HG02763 (cell line): Measurements from ENCODE around the gene STS.

Source experiments
- ATAC-seq: cut with Tn5 transposase; IDR thresholded peaks from one replicate; pipeline ENCODE4 v1.9.1; 2021; ENCODE audit warnings: mild to moderate bottlenecking, moderate library complexity; ENCODE audit not compliant: unreplicated experiment

Gene STS

GRCh38 chrX:7147413-7147977 lies at the start of gene STS:
Gene STS (plus strand): TSS chrX:7147712. CDS start chrX:7253200, 105,488 bp downstream.
- ATAC-seq: peak; percentile 36

GRCh38 chrX:7100022-7100421 lies 47.5 kb upstream of the STS start:
- ATAC-seq: no peak

- ATAC-seq: no peak
These were observed 45.4 kb upstream of the STS start for GRCh38 chrX:7102119-7102518.

DNA sequence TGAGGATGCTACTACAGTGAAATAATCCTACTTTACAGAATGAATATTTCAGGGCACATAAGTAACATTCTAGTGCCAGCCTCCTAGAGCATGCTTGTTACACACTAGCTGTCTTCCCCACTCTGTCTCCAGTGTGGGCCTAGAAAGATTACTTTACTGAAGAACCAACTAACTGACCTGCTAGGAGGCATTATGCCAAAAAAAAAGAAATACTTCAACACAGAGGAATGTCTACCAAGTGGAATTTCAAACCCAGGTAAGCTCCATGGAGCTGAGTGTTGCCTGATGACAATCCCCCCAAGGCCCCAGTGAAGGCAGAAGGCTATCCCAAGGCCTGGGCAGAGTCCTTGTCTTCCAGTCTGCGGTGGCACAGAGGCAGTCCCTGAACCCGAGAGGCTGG lies 40.9 kb upstream of the STS start:
- no peak for ATAC-seq

DNA sequence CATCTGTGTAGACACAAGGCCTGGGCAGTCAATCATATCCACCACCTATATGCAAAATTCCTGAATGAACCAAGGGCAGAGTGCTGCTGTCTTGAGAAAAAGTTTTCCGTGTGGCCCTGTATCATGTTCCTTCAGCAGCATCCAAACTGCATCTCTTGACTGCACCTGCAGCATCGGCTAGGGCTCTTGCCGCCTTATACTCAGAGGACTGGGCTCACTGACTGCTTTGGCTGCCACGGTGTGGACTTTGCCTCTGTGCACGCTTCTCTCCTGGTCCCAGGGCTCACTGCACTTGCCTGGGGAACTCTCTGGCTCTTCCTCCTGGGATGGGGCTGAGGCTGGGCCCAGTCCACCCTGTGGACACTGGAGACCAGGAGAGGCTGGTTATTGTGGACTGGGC lies 39.5 kb upstream of the STS start:
- ATAC-seq: no peak

GRCh38 chrX:7109049-7109531 lies 38.4 kb upstream of the STS start:
- no peak for ATAC-seq

- peak; percentile 75 for ATAC-seq
These were observed 37.4 kb upstream of the STS start for GRCh38 chrX:7109838-7110793.

- ATAC-seq: peak; percentile 41
These were observed 36.7 kb upstream of the STS start for GRCh38 chrX:7110821-7111276.

- no peak for ATAC-seq
These were observed 36.0 kb upstream of the STS start for GRCh38 chrX:7111518-7111917.

DNA sequence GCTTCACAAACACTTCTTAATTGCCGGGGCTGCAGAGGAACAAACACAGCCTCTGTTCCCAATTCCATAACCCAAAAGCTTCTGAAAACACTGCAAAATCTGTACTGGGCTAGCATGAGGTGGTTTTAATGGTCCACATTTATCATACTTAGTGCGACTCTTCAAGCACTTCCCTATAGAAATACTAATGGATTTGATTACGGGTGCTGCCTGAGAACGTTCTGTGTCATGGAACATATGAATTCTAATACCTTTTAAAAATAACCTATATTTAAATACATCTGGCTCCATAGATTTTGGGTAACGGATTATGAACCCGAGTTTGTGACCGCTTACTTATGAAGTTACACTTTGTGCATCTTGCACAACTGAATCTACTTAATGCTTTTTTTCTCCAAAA lies 35.4 kb upstream of the STS start:
- no peak for ATAC-seq

DNA sequence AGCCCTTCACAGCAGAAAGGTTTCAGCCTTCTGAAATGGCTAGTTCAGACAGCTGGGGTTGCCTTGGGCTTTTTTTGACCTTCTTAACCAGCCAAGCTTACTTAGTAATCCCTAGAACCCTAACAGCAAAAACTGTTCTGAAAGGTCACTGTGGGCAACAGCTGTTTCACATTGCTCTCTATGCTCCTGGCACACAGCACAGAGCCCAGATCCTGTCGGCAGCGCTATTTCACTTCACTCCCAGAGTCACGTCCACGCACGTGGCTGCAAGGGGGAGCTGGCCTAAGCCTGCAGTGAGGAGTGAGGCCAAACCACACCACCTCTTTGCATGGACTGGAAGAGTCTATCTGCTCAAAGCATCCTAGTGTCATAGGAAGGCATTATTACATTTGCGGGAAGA lies 32.0 kb upstream of the STS start:
- peak; percentile 75 for ATAC-seq

- ATAC-seq: no peak
These were observed 31.4 kb upstream of the STS start for GRCh38 chrX:7116081-7116480.

GRCh38 chrX:7117587-7117986 lies 29.9 kb upstream of the STS start:
- ATAC-seq: no peak

GRCh38 chrX:7119950-7120877 lies 27.3 kb upstream of the STS start:
- no peak for ATAC-seq

DNA sequence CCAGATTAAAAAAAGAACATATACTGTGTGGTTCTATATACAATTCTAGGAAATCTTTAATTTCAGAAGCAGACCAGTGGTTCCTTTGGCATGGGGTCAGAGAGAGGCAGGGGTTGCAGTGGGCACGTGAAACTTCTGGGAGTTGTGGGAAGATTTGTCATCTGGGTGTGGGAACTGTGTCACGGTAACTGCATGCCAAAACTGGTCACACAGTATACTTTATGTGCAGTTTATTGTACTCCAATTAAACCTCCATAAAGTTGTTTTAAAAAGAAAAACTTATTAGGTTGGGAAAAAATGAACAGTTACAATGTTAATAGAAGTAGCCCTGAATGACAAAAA lies 26.7 kb upstream of the STS start:
- no peak for ATAC-seq

- ATAC-seq: no peak
These were observed 20.5 kb upstream of the STS start for GRCh38 chrX:7127056-7127455.

DNA sequence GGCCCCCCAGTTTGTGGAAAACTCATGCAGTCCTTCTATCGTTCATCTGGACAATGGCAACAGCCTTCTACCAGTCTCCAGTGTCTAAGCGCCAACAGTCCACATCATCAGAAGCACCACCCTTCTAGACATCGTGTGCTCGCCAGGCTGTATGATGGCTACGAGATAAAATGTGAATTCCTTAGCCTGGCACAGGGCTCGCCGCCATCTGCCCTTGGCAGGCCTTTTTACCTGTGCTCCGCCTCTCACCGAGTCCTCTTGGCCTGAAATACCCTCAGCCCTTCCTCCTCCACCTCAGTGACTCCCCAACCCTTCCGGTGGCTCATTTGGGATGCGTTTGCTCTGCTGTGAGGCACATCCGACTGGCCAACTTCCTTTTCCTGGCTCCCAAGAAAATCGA lies 15.9 kb upstream of the STS start:
- ATAC-seq: no peak

DNA sequence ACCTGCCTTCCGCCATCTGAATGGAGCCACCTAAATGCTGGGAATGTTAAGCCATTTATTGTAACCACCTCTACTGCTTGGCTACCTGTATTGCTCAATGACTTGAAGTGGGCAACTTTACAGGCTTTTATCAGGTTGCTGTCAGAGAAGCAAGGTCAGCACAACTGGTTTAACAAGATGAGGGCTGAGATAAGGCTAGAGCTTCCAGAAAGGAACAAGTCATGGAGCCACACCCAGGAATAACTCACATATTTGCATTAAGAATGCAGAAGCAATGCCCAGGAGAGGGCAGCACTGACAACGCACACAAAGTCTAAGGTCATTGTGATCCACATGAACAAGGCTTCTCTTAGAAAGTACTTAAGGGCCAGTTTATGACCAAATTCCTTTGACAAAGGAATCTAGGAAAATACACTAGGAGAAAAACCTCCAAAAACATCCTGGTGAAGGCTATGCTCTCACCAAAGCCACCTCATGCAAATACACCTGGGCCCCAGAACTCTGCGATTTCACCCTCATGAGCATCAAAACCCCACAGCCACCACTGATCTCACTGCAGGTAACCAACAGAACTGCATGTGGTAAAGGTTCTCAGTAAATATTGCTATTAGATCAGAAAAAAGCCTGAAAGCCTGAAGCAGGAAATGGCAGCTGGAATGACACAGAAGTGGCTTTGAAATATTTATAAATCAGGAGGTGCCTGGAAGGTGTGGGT lies 15.0 kb upstream of the STS start:
- ATAC-seq: peak; percentile 60

GRCh38 chrX:7133050-7133440 lies 14.5 kb upstream of the STS start:
- no peak for ATAC-seq

DNA sequence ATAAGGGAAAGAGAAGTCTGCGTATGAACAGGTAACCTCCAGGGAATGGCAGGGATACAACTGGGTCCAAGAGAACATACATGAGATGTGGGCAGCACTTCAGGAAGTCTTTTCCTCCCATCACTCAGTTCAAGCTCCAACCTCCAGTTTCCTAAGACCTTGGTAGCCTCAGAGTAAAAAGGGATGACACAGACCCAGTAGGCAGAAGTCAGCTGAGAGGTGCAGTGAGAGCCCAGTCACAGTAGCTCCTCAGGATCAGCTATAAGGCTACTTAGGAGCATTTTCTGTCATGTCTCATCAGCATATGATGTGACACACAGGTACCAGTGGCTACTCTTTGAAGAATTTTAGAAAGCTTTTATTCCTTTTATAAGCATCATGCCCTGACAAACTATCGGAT lies 12.5 kb upstream of the STS start:
- no peak for ATAC-seq
